ENCODE data around the gene CALCB. TPM values are rescaled to one million over a fixed set of nuclear protein-coding genes. Genes with fewer than 3 reads are reported as not detected.

CALCB gene
- total and polyA plus RNA-seq, 2 of the 4 experiments (the other 2 are of a cell fraction) = not detected

DNA sequence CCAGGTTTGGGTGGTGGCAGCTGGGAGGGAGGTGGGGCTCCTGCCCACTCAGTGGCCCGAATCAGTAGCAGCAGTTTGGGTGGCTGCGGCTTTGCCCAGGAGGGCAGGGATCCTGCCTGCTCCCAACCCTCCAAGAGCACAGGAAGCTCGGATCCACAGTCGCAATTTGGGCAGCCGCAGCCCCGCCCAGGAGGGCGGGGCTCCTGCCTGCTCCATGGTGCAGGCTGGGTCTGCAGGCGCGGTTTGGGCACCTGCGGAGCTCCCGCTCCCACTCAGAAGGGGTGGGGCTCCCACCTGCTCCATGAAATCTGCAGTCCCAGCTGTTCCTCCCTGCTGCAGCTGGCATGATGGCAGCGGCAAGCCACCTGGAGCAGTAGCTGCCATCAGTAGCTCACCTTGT, 38.1 kb upstream of the CALCB start:
- H3K9me1 ChIP-seq (ENCODE audit: insufficient read depth, low read length) = no peaks in the 10 kb centered on the region
- peaks cover 1% of the 10 kb centered on the region; the same call in 1 of the 2 replicates for H3K27me3 ChIP-seq (ENCODE audit: control insufficient read depth, insufficient read depth, low read length)
- dilution Hi-C loops (cut with HindIII; ENCODE audit: low sequenced_read_pairs, unreplicated experiment) (no loop called here), in situ Hi-C loops (cut with MboI; ENCODE audit: low sequenced_read_pairs) (no loop called here), intact Hi-C loops (cut with micrococcal nuclease) (no loop called here)
- no peak overlapping the region for H2BK5ac ChIP-seq (ENCODE audit: low read depth, low read length, poor library complexity, severe bottlenecking)
- H3K9ac ChIP-seq (ENCODE audit: low read depth, low read length) = no peak overlapping the region
- ChIA-PET CTCF (no interaction called here), POLR2A (ENCODE audit: unreplicated experiment) (no interaction called here)
- no peak overlapping the region for H2AK9ac ChIP-seq (replicated peaks; ENCODE audit: low read depth, low read length, poor library complexity)
- H3K14ac ChIP-seq (replicated peaks; ENCODE audit: low read depth, low read length) = no peak overlapping the region
- 26% methylated on average over 7 of the region's 12 CpGs; no CpG with 5 or more reads in 1 of the 2 experiments for whole genome bisulfite sequencing, 2 experiments (ENCODE audit: extremely low coverage in 2 of 2, insufficient read length in 1 of 2)
- H4K91ac ChIP-seq (ENCODE audit: insufficient read depth, low read depth, low read length) = no peak overlapping the region
- no peaks in the 10 kb centered on the region for H3K36me3 ChIP-seq (ENCODE audit: control insufficient read depth, insufficient read depth, low read length)
- TF ChIP-seq USF2 (IDR thresholded peaks at IDR 0.05; ENCODE audit: low read depth, low read length) (no peak), NFE2L2 (IDR thresholded peaks at IDR 0.05; ENCODE audit: low read depth, low read length) (no peak), FOS (IDR thresholded peaks at IDR 0.05; ENCODE audit: low read depth, low read length) (no peak), RAD21 (IDR thresholded peaks at IDR 0.05; ENCODE audit: low read length) (no peak), CEBPB (IDR thresholded peaks at IDR 0.05; ENCODE audit: low read depth, low read length) (no peak), RFX5 (IDR thresholded peaks at IDR 0.05; ENCODE audit: low read depth, low read length) (no peak), BHLHE40 (IDR thresholded peaks at IDR 0.05; ENCODE audit: low read depth, low read length) (no peak), ELK1 (IDR thresholded peaks at IDR 0.05; ENCODE audit: borderline replicate concordance, low read depth, low read length) (no peak), MAZ (IDR thresholded peaks at IDR 0.05; ENCODE audit: borderline replicate concordance, low read depth, low read length) (no peak), CHD1 (IDR thresholded peaks at IDR 0.05; ENCODE audit: low read depth, low read length) (no peak), POLR2A (IDR thresholded peaks at IDR 0.05; ENCODE audit: low read depth, low read length) (no peak), MXI1 (IDR thresholded peaks at IDR 0.05; ENCODE audit: borderline replicate concordance, low read depth, low read length) (no peak)
- TF ChIP-seq, protein P1, sequence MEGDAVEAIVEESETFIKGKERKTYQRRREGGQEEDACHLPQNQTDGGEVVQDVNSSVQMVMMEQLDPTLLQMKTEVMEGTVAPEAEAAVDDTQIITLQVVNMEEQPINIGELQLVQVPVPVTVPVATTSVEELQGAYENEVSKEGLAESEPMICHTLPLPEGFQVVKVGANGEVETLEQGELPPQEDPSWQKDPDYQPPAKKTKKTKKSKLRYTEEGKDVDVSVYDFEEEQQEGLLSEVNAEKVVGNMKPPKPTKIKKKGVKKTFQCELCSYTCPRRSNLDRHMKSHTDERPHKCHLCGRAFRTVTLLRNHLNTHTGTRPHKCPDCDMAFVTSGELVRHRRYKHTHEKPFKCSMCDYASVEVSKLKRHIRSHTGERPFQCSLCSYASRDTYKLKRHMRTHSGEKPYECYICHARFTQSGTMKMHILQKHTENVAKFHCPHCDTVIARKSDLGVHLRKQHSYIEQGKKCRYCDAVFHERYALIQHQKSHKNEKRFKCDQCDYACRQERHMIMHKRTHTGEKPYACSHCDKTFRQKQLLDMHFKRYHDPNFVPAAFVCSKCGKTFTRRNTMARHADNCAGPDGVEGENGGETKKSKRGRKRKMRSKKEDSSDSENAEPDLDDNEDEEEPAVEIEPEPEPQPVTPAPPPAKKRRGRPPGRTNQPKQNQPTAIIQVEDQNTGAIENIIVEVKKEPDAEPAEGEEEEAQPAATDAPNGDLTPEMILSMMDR (conservative IDR thresholded peaks at IDR 0.05; ENCODE audit: low read depth, low read length) = no peak
- H3K27ac ChIP-seq (ENCODE audit: insufficient read depth, low read length) = no peak overlapping the region
- no peak overlapping the region for H3K56ac ChIP-seq (ENCODE audit: extremely low read depth, insufficient read depth, low read length)
- H3K79me1 ChIP-seq (ENCODE audit: low read depth in 1 of 2, low read length in 2 of 2) = no peaks in the 10 kb centered on the region
- H3K4me1 ChIP-seq (ENCODE audit: control insufficient read depth, insufficient read depth, low read length) = no peaks in the 10 kb centered on the region
- H2AK5ac ChIP-seq (ENCODE audit: low read depth, low read length) = no peak overlapping the region
- no peak overlapping the region for H3K4ac ChIP-seq (ENCODE audit: low read depth, low read length)
- H3K4me3 ChIP-seq (ENCODE audit: insufficient read depth, low read depth, low read length) = no peak overlapping the region
- no peak overlapping the region for H4K5ac ChIP-seq (ENCODE audit: low read depth, low read length)
- no peak overlapping the region for H2BK15ac ChIP-seq (ENCODE audit: low read depth, low read length)
- H2BK120ac ChIP-seq (ENCODE audit: low read depth, low read length) = no peak overlapping the region
- BruUV-seq (replicated peaks) = no TSS peak
- no peak for ATAC-seq (ENCODE audit: low read depth)
- H4K20me1 ChIP-seq (ENCODE audit: insufficient read depth, low read length) = no peaks in the 10 kb centered on the region
- no peak for DNase-seq
- no peak overlapping the region for H3K18ac ChIP-seq (ENCODE audit: low read depth, low read length)
- no peak overlapping the region for H2AFZ ChIP-seq (replicated peaks; ENCODE audit: low read length, poor library complexity)
- H3K4me2 ChIP-seq (ENCODE audit: low read depth, low read length) = no peak overlapping the region
- no peak overlapping the region for H2BK20ac ChIP-seq (ENCODE audit: low read depth, low read length)
- H4K8ac ChIP-seq (ENCODE audit: low read depth in 2 of 2, low read length in 2 of 2) = no peak overlapping the region
- H3K9me3 ChIP-seq (ENCODE audit: control insufficient read depth, insufficient read depth, low read length) = no peaks in the 10 kb centered on the region
- H3K23ac ChIP-seq (ENCODE audit: low read depth, low read length) = no peak overlapping the region
